GOT3 (cell line): ENCODE measurements around the gene MYO1F.
"Not testable (repeated sequence)": the region's sequence is repeated elsewhere in the genome, so short reads cannot be mapped to it uniquely, and the experiment has no call there.

Source experiments
- DNase-seq: peaks from one replicate; lab custom pipeline; 2025; ENCODE audit warnings: mixed read lengths; lab: John Stamatoyannopoulos, UW

The MYO1F gene

GRCh38 chr19:8577247-8577646, at the start of gene MYO1F:
Gene MYO1F (minus strand): TSS chr19:8577442. CDS start chr19:8577309, 133 bp downstream.
- no peak for DNase-seq

- no peak for DNase-seq
Measured at GRCh38 chr19:8626842-8627241, 49.6 kb upstream of the MYO1F start.

GRCh38 chr19:8622886-8623285, 45.6 kb upstream of the MYO1F start:
- not testable (repeated sequence) for DNase-seq

- DNase-seq: no peak
Measured at GRCh38 chr19:8618751-8619150, 41.5 kb upstream of the MYO1F start.

GRCh38 chr19:8617984-8618383, 40.7 kb upstream of the MYO1F start:
- DNase-seq: no peak

- DNase-seq: not testable (repeated sequence)
Measured at GRCh38 chr19:8617325-8617724, 40.1 kb upstream of the MYO1F start.

GRCh38 chr19:8616861-8617260, 39.6 kb upstream of the MYO1F start:
- no peak for DNase-seq

GRCh38 chr19:8615813-8616596, 38.8 kb upstream of the MYO1F start:
- no peak for DNase-seq

GRCh38 chr19:8615024-8615423, 37.8 kb upstream of the MYO1F start:
- DNase-seq: no peak

GRCh38 chr19:8614455-8614854, 37.2 kb upstream of the MYO1F start:
- DNase-seq: no peak

GRCh38 chr19:8612807-8613171, 35.5 kb upstream of the MYO1F start:
- no peak for DNase-seq

GRCh38 chr19:8611877-8612806, 34.9 kb upstream of the MYO1F start:
- no peak for DNase-seq

GRCh38 chr19:8611391-8611876, 34.2 kb upstream of the MYO1F start:
- no peak for DNase-seq

GRCh38 chr19:8610936-8611300, 33.7 kb upstream of the MYO1F start:
- DNase-seq: no peak

GRCh38 chr19:8610041-8610935, 33.0 kb upstream of the MYO1F start, which contains the start of gene ADAMTS10:
Gene ADAMTS10 (minus strand): TSS chr19:8610715. CDS start chr19:8605710, 5,005 bp downstream.
- no peak for DNase-seq

GRCh38 chr19:8609279-8610040, 32.2 kb upstream of the MYO1F start:
- no peak for DNase-seq

- DNase-seq: no peak
Measured at GRCh38 chr19:8608941-8609278, 31.7 kb upstream of the MYO1F start.

- DNase-seq: no peak
Measured at GRCh38 chr19:8607386-8607785, 30.1 kb upstream of the MYO1F start.

GRCh38 chr19:8605514-8605913, 28.3 kb upstream of the MYO1F start:
- DNase-seq: no peak

GRCh38 chr19:8601796-8602195, 24.6 kb upstream of the MYO1F start:
- no peak for DNase-seq

- DNase-seq: no peak
Measured at GRCh38 chr19:8600816-8601215, 23.6 kb upstream of the MYO1F start.
